Transverse colon (tissue), 3 donors: ENCODE measurements around the gene SLC12A7.

Experiments used
- EP300 ChIP-seq: sonication (generic); formaldehyde crosslinking; IDR thresholded peaks from one replicate; pipeline ENCODE4 v1.6.1; 2017; ENCODE audit warnings: antibody characterized with exemption, low read depth
- POLR2A ChIP-seq: fragments of 450-650 bp; IDR thresholded peaks from one replicate; pipeline ENCODE4 v1.6.1; 2016; ENCODE audit warnings: antibody characterized with exemption, mild to moderate bottlenecking, moderate library complexity
- TF ChIP-seq, protein P1 (sequence below), 5 experiments: fragments of 200-600 bp in 3 of 5; fragments of 450-650 bp in 2 of 5; sonication (generic) in 3 of 5; IDR thresholded peaks; 1 replicate in 2 of 5; 2 replicates in 3 of 5; pipeline ENCODE4 v1.5.1; 2016 to 2017; ENCODE audit warnings: antibody characterized with exemption in 5 of 5, inconsistent platforms in 3 of 5, mild to moderate bottlenecking in 2 of 5, moderate library complexity in 1 of 5

DNA sequence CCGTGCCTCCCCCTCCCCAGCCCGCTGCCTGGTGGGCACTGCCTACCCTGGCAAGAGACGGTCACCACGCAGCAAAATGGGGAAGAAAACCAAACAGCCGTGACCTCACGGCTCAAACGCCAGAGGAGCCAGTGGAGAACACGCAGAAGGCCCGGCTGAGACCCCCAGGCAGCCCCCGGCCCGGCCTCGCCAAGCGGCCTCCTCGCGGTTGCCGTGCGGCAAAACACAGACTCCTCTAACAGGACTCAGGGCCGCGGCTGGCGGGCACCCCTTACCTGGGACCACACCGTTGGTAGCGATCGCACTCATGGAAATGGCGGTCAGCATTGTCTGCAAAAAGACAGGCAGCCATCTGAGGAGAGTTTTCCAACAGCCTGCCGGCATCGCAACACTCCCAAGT is 23.8 kb downstream of the SLC12A7 start:
- TF ChIP-seq, protein P1, sequence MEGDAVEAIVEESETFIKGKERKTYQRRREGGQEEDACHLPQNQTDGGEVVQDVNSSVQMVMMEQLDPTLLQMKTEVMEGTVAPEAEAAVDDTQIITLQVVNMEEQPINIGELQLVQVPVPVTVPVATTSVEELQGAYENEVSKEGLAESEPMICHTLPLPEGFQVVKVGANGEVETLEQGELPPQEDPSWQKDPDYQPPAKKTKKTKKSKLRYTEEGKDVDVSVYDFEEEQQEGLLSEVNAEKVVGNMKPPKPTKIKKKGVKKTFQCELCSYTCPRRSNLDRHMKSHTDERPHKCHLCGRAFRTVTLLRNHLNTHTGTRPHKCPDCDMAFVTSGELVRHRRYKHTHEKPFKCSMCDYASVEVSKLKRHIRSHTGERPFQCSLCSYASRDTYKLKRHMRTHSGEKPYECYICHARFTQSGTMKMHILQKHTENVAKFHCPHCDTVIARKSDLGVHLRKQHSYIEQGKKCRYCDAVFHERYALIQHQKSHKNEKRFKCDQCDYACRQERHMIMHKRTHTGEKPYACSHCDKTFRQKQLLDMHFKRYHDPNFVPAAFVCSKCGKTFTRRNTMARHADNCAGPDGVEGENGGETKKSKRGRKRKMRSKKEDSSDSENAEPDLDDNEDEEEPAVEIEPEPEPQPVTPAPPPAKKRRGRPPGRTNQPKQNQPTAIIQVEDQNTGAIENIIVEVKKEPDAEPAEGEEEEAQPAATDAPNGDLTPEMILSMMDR (IDR thresholded peaks at IDR 0.05), result no peak
- TF ChIP-seq EP300, result no peak
- no peak for TF ChIP-seq POLR2A
